Measurements from ENCODE around the gene PPP1R12A.

- TF ChIP-seq JUN (IDR thresholded peaks at IDR 0.05; ENCODE audit: borderline replicate concordance, low read depth, low read length) (no peak), JUN (CRISPR knock-in tag; IDR thresholded peaks at IDR 0.05; ENCODE audit: borderline replicate concordance) (no peak), GABPA (tag; conservative IDR thresholded peaks at IDR 0.05; ENCODE audit: low read depth) (no peak), POLR2G (IDR thresholded peaks at IDR 0.05; ENCODE audit: low read depth, low read length) (no peak), HDAC6 (IDR thresholded peaks at IDR 0.05; ENCODE audit: low read depth, low read length) (no peak), ZBTB5 (IDR thresholded peaks at IDR 0.05) (no peak), FUS (optimal IDR thresholded peaks at IDR 0.05; ENCODE audit: low read depth, low read length) (no peak), FOXJ2 (tag; IDR thresholded peaks at IDR 0.05) (no peak), POLR2AphosphoS5 (IDR thresholded peaks at IDR 0.05; ENCODE audit: control insufficient read depth, insufficient read depth, low read depth, low read length) (no peak), NR2C2 (CRISPR knock-in tag; IDR thresholded peaks at IDR 0.05) (no peak), NR2C2 (tag; IDR thresholded peaks at IDR 0.05) (no peak)
- TF ChIP-seq, protein P1, sequence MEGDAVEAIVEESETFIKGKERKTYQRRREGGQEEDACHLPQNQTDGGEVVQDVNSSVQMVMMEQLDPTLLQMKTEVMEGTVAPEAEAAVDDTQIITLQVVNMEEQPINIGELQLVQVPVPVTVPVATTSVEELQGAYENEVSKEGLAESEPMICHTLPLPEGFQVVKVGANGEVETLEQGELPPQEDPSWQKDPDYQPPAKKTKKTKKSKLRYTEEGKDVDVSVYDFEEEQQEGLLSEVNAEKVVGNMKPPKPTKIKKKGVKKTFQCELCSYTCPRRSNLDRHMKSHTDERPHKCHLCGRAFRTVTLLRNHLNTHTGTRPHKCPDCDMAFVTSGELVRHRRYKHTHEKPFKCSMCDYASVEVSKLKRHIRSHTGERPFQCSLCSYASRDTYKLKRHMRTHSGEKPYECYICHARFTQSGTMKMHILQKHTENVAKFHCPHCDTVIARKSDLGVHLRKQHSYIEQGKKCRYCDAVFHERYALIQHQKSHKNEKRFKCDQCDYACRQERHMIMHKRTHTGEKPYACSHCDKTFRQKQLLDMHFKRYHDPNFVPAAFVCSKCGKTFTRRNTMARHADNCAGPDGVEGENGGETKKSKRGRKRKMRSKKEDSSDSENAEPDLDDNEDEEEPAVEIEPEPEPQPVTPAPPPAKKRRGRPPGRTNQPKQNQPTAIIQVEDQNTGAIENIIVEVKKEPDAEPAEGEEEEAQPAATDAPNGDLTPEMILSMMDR (IDR thresholded peaks at IDR 0.05 in 2 of 3, conservative IDR thresholded peaks at IDR 0.05 in 1 of 3; ENCODE audit: insufficient read depth in 2 of 3, low read depth in 1 of 3, low read length in 3 of 3): no peak
Observed at GRCh38 chr12:79835377-79835843, 99.5 kb downstream of the PPP1R12A start.

All from K562 (cell line).